ENCODE data around the gene BRD9. TPM values are rescaled to one million over a fixed set of nuclear protein-coding genes. Genes with fewer than 3 reads are reported as not detected.

BRD9 gene
- total RNA-seq, 1 donor from 2014 or later: 47.4 TPM

GRCh38 chr5:910769-911160, 18.2 kb upstream of the BRD9 start:
- intact Hi-C loops (cut with DNase I): no loop called here
- Histone ChIP-seq H3K9me3 (no peaks in the 10 kb centered on the region), H3K27ac (no peak overlapping the region), H3K36me3 (no peaks in the 10 kb centered on the region), H3K4me3 (no peak overlapping the region), H3K27me3 (no peaks in the 10 kb centered on the region), H3K4me1 (no peaks in the 10 kb centered on the region)
- no peak for TF ChIP-seq POLR2A (IDR thresholded peaks at IDR 0.05)
- TF ChIP-seq CTCF (IDR thresholded peaks at IDR 0.05): no peak
- no peak for TF ChIP-seq POLR2AphosphoS5 (IDR thresholded peaks at IDR 0.05; ENCODE audit: insufficient read depth in 1 of 2, low read depth in 1 of 2)
- no peak for DNase-seq (ENCODE audit: extremely low spot score in 2 of 2)

- Histone ChIP-seq H3K4me3 (no peak overlapping the region), H3K36me3 (no peaks in the 10 kb centered on the region), H3K27me3 (no peaks in the 10 kb centered on the region), H3K9me3 (no peaks in the 10 kb centered on the region), H3K4me1 (no peaks in the 10 kb centered on the region), H3K27ac (no peak overlapping the region)
- no peak for DNase-seq (ENCODE audit: extremely low spot score in 2 of 2)
- TF ChIP-seq POLR2A (IDR thresholded peaks at IDR 0.05): no peak
- TF ChIP-seq CTCF (IDR thresholded peaks at IDR 0.05): no peak
- TF ChIP-seq POLR2AphosphoS5 (IDR thresholded peaks at IDR 0.05; ENCODE audit: insufficient read depth in 1 of 2, low read depth in 1 of 2): no peak
- intact Hi-C loops (cut with DNase I): no loop called here
These were observed 17.6 kb upstream of the BRD9 start for GRCh38 chr5:909994-910768.

- no peak for TF ChIP-seq CTCF (IDR thresholded peaks at IDR 0.05)
- no peak for TF ChIP-seq POLR2AphosphoS5 (IDR thresholded peaks at IDR 0.05; ENCODE audit: insufficient read depth in 1 of 2, low read depth in 1 of 2)
- TF ChIP-seq POLR2A (IDR thresholded peaks at IDR 0.05): no peak
- Histone ChIP-seq H3K9me3 (no peaks in the 10 kb centered on the region), H3K27ac (no peak overlapping the region), H3K4me1 (no peaks in the 10 kb centered on the region), H3K27me3 (no peaks in the 10 kb centered on the region), H3K36me3 (no peaks in the 10 kb centered on the region), H3K4me3 (no peak overlapping the region)
- no peak for DNase-seq (ENCODE audit: extremely low spot score in 2 of 2)
- intact Hi-C loops (cut with DNase I): no loop called here
These were observed 16.5 kb upstream of the BRD9 start for GRCh38 chr5:909086-909485.

- intact Hi-C loops (cut with DNase I): no loop called here
- no peak overlapping the region for H3K27ac ChIP-seq
- no peak for TF ChIP-seq CTCF (IDR thresholded peaks at IDR 0.05)
- TF ChIP-seq POLR2AphosphoS5 (IDR thresholded peaks at IDR 0.05; ENCODE audit: insufficient read depth in 1 of 2, low read depth in 1 of 2): no peak
- TF ChIP-seq POLR2A (IDR thresholded peaks at IDR 0.05): no peak
- no peaks in the 10 kb centered on the region for H3K9me3 ChIP-seq
- no peaks in the 10 kb centered on the region for H3K4me1 ChIP-seq
- H3K36me3 ChIP-seq: no peaks in the 10 kb centered on the region
- DNase-seq (ENCODE audit: extremely low spot score in 2 of 2): no peak
- no peak overlapping the region for H3K4me3 ChIP-seq
- no peaks in the 10 kb centered on the region for H3K27me3 ChIP-seq
These were observed 15.6 kb upstream of the BRD9 start for GRCh38 chr5:908172-908571.

GRCh38 chr5:907366-907910, 14.8 kb upstream of the BRD9 start:
- H3K4me3 ChIP-seq: no peak overlapping the region
- no peak overlapping the region for H3K27ac ChIP-seq
- H3K9me3 ChIP-seq: no peaks in the 10 kb centered on the region
- no peaks in the 10 kb centered on the region for H3K4me1 ChIP-seq
- no peak for TF ChIP-seq POLR2AphosphoS5 (IDR thresholded peaks at IDR 0.05; ENCODE audit: insufficient read depth in 1 of 2, low read depth in 1 of 2)
- TF ChIP-seq POLR2A (IDR thresholded peaks at IDR 0.05): no peak
- no peak for TF ChIP-seq CTCF (IDR thresholded peaks at IDR 0.05)
- DNase-seq (ENCODE audit: extremely low spot score in 2 of 2): no peak
- no peaks in the 10 kb centered on the region for H3K27me3 ChIP-seq
- no peaks in the 10 kb centered on the region for H3K36me3 ChIP-seq
- intact Hi-C loops (cut with DNase I): no loop called here

Data from vagina (tissue), 2 donors.